GM23248 (cell line): ENCODE data around the gene DENND11.

Experiments
- EZH2 ChIP-seq: fragments of 200-600 bp; sonication (generic); IDR thresholded peaks from 2 replicates; pipeline ENCODE4 v1.6.1; 2018; ENCODE audit warnings: antibody characterized with exemption, mild to moderate bottlenecking; ENCODE audit not compliant: insufficient read depth, poor library complexity, severe bottlenecking
- EZH2phosphoT487 ChIP-seq: fragments of 200-600 bp; sonication (generic); IDR thresholded peaks from 2 replicates; pipeline ENCODE4 v1.6.1; 2018; ENCODE audit warnings: antibody characterized with exemption, moderate library complexity, mild to moderate bottlenecking, low read depth; ENCODE audit not compliant: insufficient read depth

DNA sequence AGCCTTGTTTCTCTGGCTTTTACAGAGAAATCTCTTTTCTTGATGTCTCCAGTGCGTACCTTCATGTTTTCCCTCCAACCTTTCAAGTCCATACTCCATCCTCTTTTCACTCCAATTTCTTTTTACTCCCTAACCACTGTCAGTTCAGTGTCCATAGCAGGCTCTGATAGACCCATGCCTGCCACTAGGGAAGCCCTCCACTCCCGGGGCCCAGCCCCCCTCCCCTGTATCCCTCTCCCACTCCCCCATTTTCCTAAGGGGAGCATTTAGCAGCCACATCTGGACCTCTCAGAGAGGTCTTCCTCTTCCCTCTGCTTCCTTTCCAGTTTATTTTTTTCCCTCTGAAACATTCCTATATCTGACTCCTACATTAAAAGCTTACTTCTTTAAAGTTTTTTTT lies 33.1 kb downstream of the DENND11 start:
- TF ChIP-seq EZH2phosphoT487 (no peak), EZH2 (no peak)
